ENCODE measurements around the gene ARFGEF2.

GRCh38 chr20:49052334-49052733, 130.8 kb downstream of the ARFGEF2 start:
- TF ChIP-seq CTCF (IDR thresholded peaks at IDR 0.05) = no peak
- TF ChIP-seq POLR2A (IDR thresholded peaks at IDR 0.05) = no peak
- TF ChIP-seq POLR2AphosphoS5 (IDR thresholded peaks at IDR 0.05) = no peak
